Neuronal stem cell (in vitro differentiated cells): Measurements from ENCODE around the gene NSD1. TPM values are rescaled to one million over a fixed set of nuclear protein-coding genes. Genes with fewer than 3 reads are reported as not detected.

ENCODE experiments used
- DNase-seq: peaks from one replicate; pipeline ENCODE4 v3.0.0-alpha.2; 2013; ENCODE audit warnings: low spot score
- H2AFZ ChIP-seq: one replicate; pipeline ENCODE4 v1.6.1; 2013; ENCODE audit warnings: mild to moderate bottlenecking, low read length, inconsistent platforms
- H2AK5ac ChIP-seq: 2 replicates; pipeline ENCODE4 v1.6.1; 2013; ENCODE audit warnings: low read depth, mild to moderate bottlenecking, inconsistent platforms, low read length, moderate library complexity, mixed read lengths
- H2BK120ac ChIP-seq: 2 replicates; pipeline ENCODE4 v1.6.1; 2013; ENCODE audit warnings: low read depth, mild to moderate bottlenecking, inconsistent platforms, low read length, moderate library complexity, mixed read lengths
- H2BK12ac ChIP-seq: one replicate; pipeline ENCODE4 v1.6.1; 2013; ENCODE audit warnings: low read length, inconsistent platforms
- H2BK15ac ChIP-seq: 2 replicates; pipeline ENCODE4 v1.6.1; 2013; ENCODE audit warnings: mild to moderate bottlenecking, low read length, inconsistent platforms, mixed read lengths
- H2BK5ac ChIP-seq: one replicate; pipeline ENCODE4 v1.6.1; 2013; ENCODE audit warnings: inconsistent platforms, mild to moderate bottlenecking, low read length, moderate library complexity
- H3K14ac ChIP-seq: one replicate; pipeline ENCODE4 v1.6.1; 2013; ENCODE audit warnings: low read length, inconsistent platforms
- H3K18ac ChIP-seq: 2 replicates; pipeline ENCODE4 v1.6.1; 2013; ENCODE audit warnings: low read length, inconsistent platforms
- H3K23ac ChIP-seq: 2 replicates; pipeline ENCODE4 v1.6.1; 2013; ENCODE audit warnings: low read depth, mild to moderate bottlenecking, mixed read lengths, low read length, inconsistent platforms; ENCODE audit not compliant: poor library complexity
- H3K27ac ChIP-seq: replicated peaks from 3 replicates; pipeline ENCODE4 v1.5.1; 2013; ENCODE audit warnings: low read length, inconsistent platforms
- H3K27me3 ChIP-seq, 3 experiments: 2 replicates each; pipeline ENCODE4 v1.6.1; 2013; ENCODE audit warnings: low read length in 3 of 3, mild to moderate bottlenecking in 2 of 3, inconsistent platforms in 1 of 3, low read depth in 1 of 3, mixed read lengths in 1 of 3, moderate library complexity in 1 of 3; ENCODE audit not compliant: control insufficient read depth in 3 of 3, insufficient read depth in 3 of 3
- H3K36me3 ChIP-seq, 2 donors: replicated peaks in 1 of 2; 2 replicates each; pipeline ENCODE4 v1.6.1; 2013; ENCODE audit warnings: low read length in 2 of 2; ENCODE audit not compliant: control insufficient read depth in 2 of 2, insufficient read depth in 2 of 2
- H3K4ac ChIP-seq: 2 replicates; pipeline ENCODE4 v1.6.1; 2013; ENCODE audit warnings: inconsistent platforms, mild to moderate bottlenecking, low read length, moderate library complexity
- H3K4me1 ChIP-seq, 2 donors: 1 replicate in 1 of 2; 2 replicates in 1 of 2; pipeline ENCODE4 v1.6.1; 2013; ENCODE audit warnings: low read length in 2 of 2, low read depth in 1 of 2; ENCODE audit not compliant: control insufficient read depth in 2 of 2, insufficient read depth in 1 of 2
- H3K4me2 ChIP-seq: one replicate; pipeline ENCODE4 v1.6.1; 2013; ENCODE audit warnings: mild to moderate bottlenecking, low read length, inconsistent platforms; ENCODE audit not compliant: insufficient read depth, poor library complexity, severe bottlenecking
- H3K4me3 ChIP-seq, 2 donors: 2 replicates each; pipeline ENCODE4 v1.5.1; 2013; ENCODE audit warnings: low read length in 2 of 2, mild to moderate bottlenecking in 2 of 2, inconsistent platforms in 1 of 2, moderate library complexity in 1 of 2
- H3K79me1 ChIP-seq: one replicate; pipeline ENCODE4 v1.6.1; 2013; ENCODE audit warnings: low read depth, mild to moderate bottlenecking, inconsistent platforms, low read length, moderate library complexity
- H3K9ac ChIP-seq: one replicate; pipeline ENCODE4 v1.6.1; 2013; ENCODE audit warnings: mild to moderate bottlenecking, low read depth, low read length, inconsistent platforms; ENCODE audit not compliant: poor library complexity
- H3K9me3 ChIP-seq, 2 donors: replicated peaks in 1 of 2; 2 replicates each; pipeline versions ENCODE3 to v1.6.1; 2013; ENCODE audit warnings: low read length in 2 of 2, mild to moderate bottlenecking in 2 of 2, inconsistent platforms in 1 of 2, low read depth in 1 of 2, mixed read lengths in 1 of 2, moderate library complexity in 1 of 2; ENCODE audit not compliant: control insufficient read depth in 2 of 2, insufficient read depth in 1 of 2
- H4K8ac ChIP-seq: one replicate; pipeline ENCODE4 v1.6.1; 2013; ENCODE audit warnings: low read depth, mild to moderate bottlenecking, inconsistent platforms, low read length, moderate library complexity
- H4K91ac ChIP-seq: one replicate; pipeline ENCODE4 v1.6.1; 2013; ENCODE audit warnings: low read length, low read depth, mild to moderate bottlenecking, inconsistent platforms; ENCODE audit not compliant: poor library complexity
- WGBS, 2 donors: extraction: QIAGEN DNeasy Blood & Tissue Kit; methylation state at CpG; one replicate each; pipeline ENCODE4 v1.1.7; 2013; ENCODE audit warnings: missing lambda C conversion rate in 2 of 2, mixed read lengths in 1 of 2; ENCODE audit not compliant: insufficient read length in 2 of 2, insufficient replicate concordance in 1 of 2; ENCODE audit errors: extremely low coverage in 2 of 2; 5-methylcytosine and 5-hydroxymethylcytosine counted together
- polyA plus RNA-seq, 2 experiments: library from polyadenylated mRNA; stranded (reverse); fragments of 200-250 nt; gene quantifications; one replicate each; pipeline ENCODE4 v1.2.3, GENCODE V29; 2013

The NSD1 gene, protein sequence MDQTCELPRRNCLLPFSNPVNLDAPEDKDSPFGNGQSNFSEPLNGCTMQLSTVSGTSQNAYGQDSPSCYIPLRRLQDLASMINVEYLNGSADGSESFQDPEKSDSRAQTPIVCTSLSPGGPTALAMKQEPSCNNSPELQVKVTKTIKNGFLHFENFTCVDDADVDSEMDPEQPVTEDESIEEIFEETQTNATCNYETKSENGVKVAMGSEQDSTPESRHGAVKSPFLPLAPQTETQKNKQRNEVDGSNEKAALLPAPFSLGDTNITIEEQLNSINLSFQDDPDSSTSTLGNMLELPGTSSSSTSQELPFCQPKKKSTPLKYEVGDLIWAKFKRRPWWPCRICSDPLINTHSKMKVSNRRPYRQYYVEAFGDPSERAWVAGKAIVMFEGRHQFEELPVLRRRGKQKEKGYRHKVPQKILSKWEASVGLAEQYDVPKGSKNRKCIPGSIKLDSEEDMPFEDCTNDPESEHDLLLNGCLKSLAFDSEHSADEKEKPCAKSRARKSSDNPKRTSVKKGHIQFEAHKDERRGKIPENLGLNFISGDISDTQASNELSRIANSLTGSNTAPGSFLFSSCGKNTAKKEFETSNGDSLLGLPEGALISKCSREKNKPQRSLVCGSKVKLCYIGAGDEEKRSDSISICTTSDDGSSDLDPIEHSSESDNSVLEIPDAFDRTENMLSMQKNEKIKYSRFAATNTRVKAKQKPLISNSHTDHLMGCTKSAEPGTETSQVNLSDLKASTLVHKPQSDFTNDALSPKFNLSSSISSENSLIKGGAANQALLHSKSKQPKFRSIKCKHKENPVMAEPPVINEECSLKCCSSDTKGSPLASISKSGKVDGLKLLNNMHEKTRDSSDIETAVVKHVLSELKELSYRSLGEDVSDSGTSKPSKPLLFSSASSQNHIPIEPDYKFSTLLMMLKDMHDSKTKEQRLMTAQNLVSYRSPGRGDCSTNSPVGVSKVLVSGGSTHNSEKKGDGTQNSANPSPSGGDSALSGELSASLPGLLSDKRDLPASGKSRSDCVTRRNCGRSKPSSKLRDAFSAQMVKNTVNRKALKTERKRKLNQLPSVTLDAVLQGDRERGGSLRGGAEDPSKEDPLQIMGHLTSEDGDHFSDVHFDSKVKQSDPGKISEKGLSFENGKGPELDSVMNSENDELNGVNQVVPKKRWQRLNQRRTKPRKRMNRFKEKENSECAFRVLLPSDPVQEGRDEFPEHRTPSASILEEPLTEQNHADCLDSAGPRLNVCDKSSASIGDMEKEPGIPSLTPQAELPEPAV (N-terminal part only)
- 23.2 TPM for polyA plus RNA-seq (2013, experiment 1 of 2)
- polyA plus RNA-seq (2013, experiment 2 of 2), result 22.8 TPM

DNA sequence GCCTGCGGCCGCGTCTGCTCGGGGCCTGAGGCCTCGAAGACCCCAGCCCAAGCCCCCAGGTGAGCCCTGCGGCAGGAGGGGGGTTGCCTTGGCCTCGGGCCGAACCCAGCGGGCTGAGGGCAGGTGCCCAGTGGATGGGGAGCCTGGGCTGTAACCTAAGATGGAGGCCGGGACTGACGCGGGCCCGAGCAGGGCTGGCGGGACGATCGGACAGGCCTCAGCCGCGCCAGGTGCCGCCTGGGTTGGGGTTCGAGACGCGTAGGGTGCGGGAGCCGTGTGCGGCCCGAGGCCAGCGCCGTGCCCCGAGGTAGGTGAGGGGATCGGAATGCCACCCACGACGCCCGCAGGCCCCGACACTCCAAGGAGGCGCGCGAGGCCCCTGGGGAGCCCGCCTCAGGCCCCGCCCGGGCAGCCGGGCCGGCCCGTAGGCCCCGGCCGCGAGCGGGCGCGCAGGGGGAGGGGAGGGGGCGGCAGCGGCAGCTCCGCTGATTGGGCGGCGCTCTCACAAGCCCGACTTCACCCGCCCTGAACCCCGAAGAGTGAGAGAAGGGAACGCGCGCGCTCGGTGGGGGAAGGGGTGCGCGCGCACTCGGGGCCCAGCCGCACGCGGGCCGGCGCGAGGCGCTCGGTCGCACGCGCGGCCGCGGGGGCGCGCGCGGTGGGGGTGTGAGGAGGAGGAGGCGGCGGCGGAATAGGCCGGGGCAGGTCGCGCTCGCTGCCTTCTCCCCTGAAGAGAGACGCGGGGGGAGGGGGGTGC is at the start of gene NSD1:
NSD1 (plus strand) TSS at position 678 of the 757 bp plus-strand sequence. CDS start 1,331 bp downstream, outside the sequence.
- H3K27ac ChIP-seq, result peak within 1 kb of the TSS; percentile 96
- peaks cover 0 to 6% (median 0%) of the 10 kb centered on the region in 3 experiments for H3K27me3 ChIP-seq
- H4K8ac ChIP-seq, result peak within 1 kb of the TSS; percentile 94
- H2BK120ac ChIP-seq, result peak within 1 kb of the TSS; percentile 97
- peak within 1 kb of the TSS; percentile 94 for H3K23ac ChIP-seq
- peak within 1 kb of the TSS; percentile 97 for H2BK5ac ChIP-seq
- H3K9me3 ChIP-seq, result no peaks in the 10 kb centered on the region
- peak within 1 kb of the TSS; percentile 73 for H2BK12ac ChIP-seq
- peak within 1 kb of the TSS; percentile 98 for H3K9ac ChIP-seq
- H3K4me3 ChIP-seq, result peak within 1 kb of the TSS in 1 of 2 donors; percentile 91
- peak within 1 kb of the TSS; percentile 99 for H3K4ac ChIP-seq
- peak within 1 kb of the TSS; percentile 82 for H3K4me2 ChIP-seq
- peak within 1 kb of the TSS; percentile 98 for H2BK15ac ChIP-seq
- no CpG with 5 or more reads among the region's 93 CpGs for WGBS, 2 donors
- peak; percentile 94 for DNase-seq
- peaks cover 0 to 21% of the 10 kb centered on the region in 2 donors for H3K4me1 ChIP-seq
- no peaks in the 10 kb centered on the region for H3K79me1 ChIP-seq
- peak within 1 kb of the TSS; percentile 99 for H2AK5ac ChIP-seq
- H3K18ac ChIP-seq, result peak within 1 kb of the TSS; percentile 100
- H4K91ac ChIP-seq, result peak within 1 kb of the TSS; percentile 100
- peaks cover 0 to 10% of the 10 kb centered on the region in 2 donors for H3K36me3 ChIP-seq
- peak within 1 kb of the TSS; percentile 99 for H3K14ac ChIP-seq
- H2AFZ ChIP-seq, result peak within 1 kb of the TSS; percentile 87

DNA sequence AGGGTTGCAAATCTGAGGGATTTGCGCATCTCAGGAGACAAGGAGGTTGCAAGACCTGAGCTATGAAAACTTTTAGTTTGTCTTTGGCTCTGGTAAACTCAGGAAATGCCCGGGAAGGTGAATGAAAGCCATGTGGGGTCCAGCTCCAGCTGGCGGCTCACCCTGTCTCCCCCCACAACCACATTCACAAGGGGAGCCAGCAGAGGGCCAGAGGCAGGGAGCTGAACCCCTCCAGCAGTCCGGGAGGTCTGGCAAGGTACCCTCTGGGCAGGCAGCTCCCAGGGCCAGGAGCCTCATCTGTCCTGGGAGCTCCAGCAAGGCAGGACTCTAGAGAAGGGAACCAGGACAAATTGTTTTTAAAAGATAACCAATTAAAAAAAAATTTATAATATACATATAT is 49.4 kb upstream of the NSD1 start:
- Histone ChIP-seq H2AK5ac (peak overlapping the region; percentile 56), H3K27ac (no peak overlapping the region), H3K4me1 (peaks cover 4 to 14% of the 10 kb centered on the region in 2 donors), H2AFZ (no peak overlapping the region), H3K14ac (no peak overlapping the region), H2BK5ac (no peak overlapping the region), H3K9ac (no peak overlapping the region), H4K91ac (no peak overlapping the region), H2BK12ac (peak overlapping the region; percentile 66), H3K36me3 (peaks cover 0 to 2% of the 10 kb centered on the region in 2 donors), H3K18ac (peak overlapping the region; percentile 72), H2BK15ac (peak overlapping the region; percentile 88), H3K23ac (peak overlapping the region; percentile 86), H3K4me3 (no peak overlapping the region), H3K27me3 (peaks cover 0 to 35% (median 4%) of the 10 kb centered on the region in 3 experiments), H2BK120ac (no peak overlapping the region), H4K8ac (no peak overlapping the region), H3K4me2 (no peak overlapping the region), H3K79me1 (peaks cover 2% of the 10 kb centered on the region), H3K9me3 (no peaks in the 10 kb centered on the region), H3K4ac (no peak overlapping the region)
- no peak for DNase-seq
- WGBS, 2 donors, result no CpG with 5 or more reads among the region's 4 CpGs

DNA sequence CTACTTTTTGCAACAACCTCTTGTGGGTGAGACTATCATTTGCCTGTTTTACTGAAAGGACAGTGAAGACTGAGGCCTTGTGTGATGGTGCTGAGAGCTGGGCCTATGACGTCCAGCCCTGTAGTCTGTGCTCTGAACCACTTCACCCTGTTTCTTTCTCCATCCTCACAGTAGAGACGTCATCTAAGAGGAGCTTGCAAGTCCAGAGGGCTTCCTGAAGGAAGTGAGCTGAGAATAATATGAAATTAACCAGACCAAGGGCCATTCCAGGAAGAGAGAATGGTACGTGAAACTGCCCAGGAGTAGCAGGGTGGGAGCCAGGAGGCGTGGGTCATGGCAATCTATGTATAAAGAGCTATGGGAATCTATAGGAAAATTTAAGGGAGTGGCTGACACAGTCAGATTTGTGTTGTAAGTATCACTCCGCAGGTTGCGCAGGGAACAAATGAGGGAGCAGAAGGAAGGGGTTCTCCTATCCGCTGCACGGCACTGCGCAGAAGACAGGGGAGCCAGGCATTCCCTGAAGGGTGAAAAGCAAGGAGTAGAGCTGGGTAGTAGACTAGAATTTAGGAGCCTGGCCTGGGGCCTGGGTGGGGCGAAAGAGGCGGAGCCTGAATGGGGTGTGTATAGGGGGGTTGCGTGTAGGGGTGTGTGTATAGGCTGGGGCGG is 47.5 kb upstream of the NSD1 start:
- no peak overlapping the region for H2BK5ac ChIP-seq
- no peak overlapping the region for H2AK5ac ChIP-seq
- H2BK120ac ChIP-seq, result no peak overlapping the region
- no peak overlapping the region for H3K23ac ChIP-seq
- peak overlapping the region; percentile 37 for H3K4me2 ChIP-seq
- no peaks in the 10 kb centered on the region for H3K9me3 ChIP-seq
- no peak overlapping the region for H2BK12ac ChIP-seq
- H2AFZ ChIP-seq, result peak overlapping the region; percentile 31
- DNase-seq, result no peak
- H3K79me1 ChIP-seq, result peaks cover 2% of the 10 kb centered on the region
- no peak overlapping the region for H3K4ac ChIP-seq
- no CpG with 5 or more reads among the region's 13 CpGs for WGBS, 2 donors
- H3K18ac ChIP-seq, result no peak overlapping the region
- H3K27ac ChIP-seq, result peak overlapping the region; percentile 3
- no peak overlapping the region for H2BK15ac ChIP-seq
- H3K36me3 ChIP-seq, result peaks cover 0 to 7% of the 10 kb centered on the region in 2 donors
- no peak overlapping the region for H3K9ac ChIP-seq
- H3K4me1 ChIP-seq, result peaks cover 4 to 16% of the 10 kb centered on the region in 2 donors
- H4K91ac ChIP-seq, result no peak overlapping the region
- H3K27me3 ChIP-seq, result peaks cover 0 to 54% (median 6%) of the 10 kb centered on the region in 3 experiments
- H3K14ac ChIP-seq, result no peak overlapping the region
- H4K8ac ChIP-seq, result no peak overlapping the region
- no peak overlapping the region for H3K4me3 ChIP-seq
